SK-N-SH treated with all-trans-retinoic acid at 6 μM for 48 hours (cell line): ENCODE results near the gene OTX2.

ENCODE experiments used
- ATAC-seq: fragments of 200-7000 bp; cut with Tn5 transposase; 3 replicates; pipeline ENCODE4 v1.9.1; 2020; ENCODE audit warnings: mild to moderate bottlenecking, moderate library complexity
- ARNTL ChIP-seq: fragments of 450-650 bp; formaldehyde crosslinking; IDR thresholded peaks from 2 replicates; pipeline ENCODE4 v1.5.0; 2020; ENCODE audit warnings: low read depth, mild to moderate bottlenecking, moderate library complexity, borderline replicate concordance
- BACH2 ChIP-seq: fragments of 250-450 bp; sonication (Bioruptor Pico); IDR thresholded peaks from 2 replicates; pipeline ENCODE4 v1.9.0; 2021; ENCODE audit warnings: mild to moderate bottlenecking, borderline replicate concordance
- CREB5 ChIP-seq: fragments of 250-450 bp; sonication (Bioruptor Pico); IDR thresholded peaks from 2 replicates; pipeline ENCODE4 v1.5.1; 2020; ENCODE audit warnings: low read depth, mild to moderate bottlenecking, moderate library complexity
- CSDC2 ChIP-seq: fragments of 250-450 bp; sonication (Bioruptor Pico); IDR thresholded peaks from 2 replicates; pipeline ENCODE4 v1.5.0; 2020; ENCODE audit warnings: mild to moderate bottlenecking, moderate library complexity
- ESRRG ChIP-seq: fragments of 250-450 bp; sonication (Bioruptor Pico); IDR thresholded peaks from 2 replicates; pipeline ENCODE4 v1.6.1; 2021; ENCODE audit warnings: mild to moderate bottlenecking
- GLIS3 ChIP-seq: fragments of 250-450 bp; sonication (Bioruptor Pico); IDR thresholded peaks from 2 replicates; pipeline ENCODE4 v1.5.0; 2020; ENCODE audit warnings: mild to moderate bottlenecking, moderate library complexity
- ISL1 ChIP-seq: fragments of 250-450 bp; sonication (Bioruptor Pico); IDR thresholded peaks from 2 replicates; pipeline ENCODE4 v2.1.2; 2022; ENCODE audit warnings: mild to moderate bottlenecking, moderate library complexity
- OSR1 ChIP-seq: fragments of 250-450 bp; sonication (Bioruptor Pico); IDR thresholded peaks from 2 replicates; pipeline ENCODE4 v1.8.0; 2022; ENCODE audit warnings: moderate library complexity, mild to moderate bottlenecking, inconsistent platforms
- PATZ1 ChIP-seq: fragments of 250-450 bp; sonication (Bioruptor Pico); IDR thresholded peaks from 2 replicates; pipeline ENCODE4 v1.8.0; 2020; ENCODE audit warnings: mild to moderate bottlenecking, moderate library complexity, borderline replicate concordance
- POU6F1 ChIP-seq: fragments of 250-450 bp; sonication (Bioruptor Pico); IDR thresholded peaks from 2 replicates; pipeline ENCODE4 v1.8.0; 2021; ENCODE audit warnings: low read depth, mild to moderate bottlenecking, moderate library complexity, borderline replicate concordance
- PPARA ChIP-seq: fragments of 250-450 bp; sonication (Bioruptor Pico); IDR thresholded peaks from 2 replicates; pipeline ENCODE4 v1.5.0; 2020; ENCODE audit warnings: mild to moderate bottlenecking, borderline replicate concordance
- RARB ChIP-seq: fragments of 250-450 bp; sonication (Bioruptor Pico); IDR thresholded peaks from 2 replicates; pipeline ENCODE4 v1.8.0; 2021; ENCODE audit warnings: mild to moderate bottlenecking, moderate library complexity
- SNAI2 ChIP-seq: fragments of 250-450 bp; sonication (Bioruptor Pico); IDR thresholded peaks from 2 replicates; pipeline ENCODE4 v1.5.0; 2020; ENCODE audit warnings: mild to moderate bottlenecking, moderate library complexity
- TCF4 ChIP-seq: fragments of 250-450 bp; sonication (Bioruptor Pico); IDR thresholded peaks from 2 replicates; pipeline ENCODE4 v1.8.0; 2021; ENCODE audit warnings: mild to moderate bottlenecking, moderate library complexity, borderline replicate concordance
- TOX ChIP-seq: fragments of 250-450 bp; sonication (Bioruptor Pico); IDR thresholded peaks from 2 replicates; pipeline ENCODE4 v1.8.0; 2021; ENCODE audit warnings: mild to moderate bottlenecking, moderate library complexity, borderline replicate concordance
- ZC3H10 ChIP-seq: fragments of 250-450 bp; sonication (Bioruptor Pico); IDR thresholded peaks from 2 replicates; pipeline ENCODE4 v1.5.1; 2021; ENCODE audit warnings: mild to moderate bottlenecking, moderate library complexity
- ZFP3 ChIP-seq: fragments of 250-450 bp; sonication (Bioruptor Pico); IDR thresholded peaks from 2 replicates; pipeline ENCODE4 v1.5.0; 2020; ENCODE audit warnings: mild to moderate bottlenecking, moderate library complexity
- ZFP30 ChIP-seq: fragments of 450-650 bp; formaldehyde crosslinking; IDR thresholded peaks from 2 replicates; pipeline ENCODE4 v1.5.0; 2022; ENCODE audit warnings: mild to moderate bottlenecking, moderate library complexity
- ZNF565 ChIP-seq: fragments of 450-650 bp; formaldehyde crosslinking; conservative IDR thresholded peaks from 2 replicates; pipeline ENCODE4 v1.5.0; 2020; ENCODE audit warnings: low read depth, mild to moderate bottlenecking, moderate library complexity
- ZNF70 ChIP-seq: fragments of 450-650 bp; formaldehyde crosslinking; IDR thresholded peaks from 2 replicates; pipeline ENCODE4 v1.5.0; 2020; ENCODE audit warnings: mild to moderate bottlenecking, moderate library complexity
- ZNF8 ChIP-seq: fragments of 450-650 bp; formaldehyde crosslinking; IDR thresholded peaks from 2 replicates; pipeline ENCODE4 v1.5.0; 2020; ENCODE audit warnings: mild to moderate bottlenecking, moderate library complexity
- TF ChIP-seq, protein P1 (sequence below): fragments of 250-450 bp; sonication (Bioruptor Pico); IDR thresholded peaks from 2 replicates; pipeline ENCODE4 v1.5.1; 2021; ENCODE audit warnings: mild to moderate bottlenecking, moderate library complexity
- TF ChIP-seq, protein P2 (sequence below): fragments of 250-450 bp; sonication (Bioruptor Pico); IDR thresholded peaks from 2 replicates; pipeline ENCODE4 v1.5.0; 2020; ENCODE audit warnings: mild to moderate bottlenecking, moderate library complexity

Gene OTX2

GRCh38 chr14:56805201-56805991 lies 4.9 kb downstream of the OTX2 start (continued):
- no peak for TF ChIP-seq BACH2 (CRISPR knock-in tag)

DNA sequence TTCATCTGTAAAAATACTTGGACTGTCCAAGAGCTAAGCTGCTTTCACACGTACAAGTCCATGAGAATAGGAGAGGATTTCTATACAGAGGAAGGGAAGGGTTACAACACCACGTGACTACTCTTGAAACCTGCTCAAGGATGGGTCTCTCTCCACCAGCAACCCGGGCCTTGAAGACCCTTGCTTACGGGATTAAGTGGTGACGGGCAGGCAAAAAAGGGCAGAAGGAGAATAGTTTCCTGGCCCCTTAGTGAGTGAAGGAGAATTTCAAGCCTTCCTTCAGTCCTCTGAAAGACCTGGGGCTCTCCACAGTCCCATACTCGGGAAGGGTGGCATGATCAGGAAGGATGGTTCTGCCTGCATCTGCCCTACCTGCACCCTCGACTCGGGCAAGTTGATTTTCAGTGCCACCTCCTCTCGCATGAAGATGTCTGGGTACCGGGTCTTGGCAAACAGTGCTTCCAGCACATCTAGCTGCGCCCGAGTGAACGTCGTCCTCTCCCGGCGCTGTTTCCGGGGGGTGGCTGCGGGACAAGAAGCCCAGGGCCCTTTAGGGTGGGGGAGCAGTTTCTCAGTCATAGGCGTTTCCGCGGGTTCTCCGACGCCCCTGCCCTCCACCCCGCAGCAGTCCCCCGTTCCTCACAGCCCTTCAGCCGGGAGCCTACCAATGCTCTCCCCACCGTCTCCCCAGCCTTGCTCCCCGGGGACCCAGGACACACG lies 6.3 kb downstream of the OTX2 start:
- TF ChIP-seq TCF4 (CRISPR knock-in tag) (no peak), ZFP30 (no peak), OSR1 (CRISPR knock-in tag) (no peak), PPARA (CRISPR knock-in tag) (no peak), BACH2 (CRISPR knock-in tag) (no peak), ARNTL (no peak), ZNF70 (CRISPR knock-in tag) (no peak), ZNF8 (no peak), CREB5 (CRISPR knock-in tag) (no peak), PATZ1 (no peak), ESRRG (CRISPR knock-in tag) (no peak), TOX (CRISPR knock-in tag) (no peak), ZC3H10 (CRISPR knock-in tag) (no peak), ZNF565 (CRISPR knock-in tag) (no peak), SNAI2 (no peak), GLIS3 (no peak), ISL1 (CRISPR knock-in tag) (no peak)
- TF ChIP-seq, all 23 proteins: peak for 0
- no peak for ATAC-seq

- ATAC-seq: no peak
- TF ChIP-seq, protein P1, sequence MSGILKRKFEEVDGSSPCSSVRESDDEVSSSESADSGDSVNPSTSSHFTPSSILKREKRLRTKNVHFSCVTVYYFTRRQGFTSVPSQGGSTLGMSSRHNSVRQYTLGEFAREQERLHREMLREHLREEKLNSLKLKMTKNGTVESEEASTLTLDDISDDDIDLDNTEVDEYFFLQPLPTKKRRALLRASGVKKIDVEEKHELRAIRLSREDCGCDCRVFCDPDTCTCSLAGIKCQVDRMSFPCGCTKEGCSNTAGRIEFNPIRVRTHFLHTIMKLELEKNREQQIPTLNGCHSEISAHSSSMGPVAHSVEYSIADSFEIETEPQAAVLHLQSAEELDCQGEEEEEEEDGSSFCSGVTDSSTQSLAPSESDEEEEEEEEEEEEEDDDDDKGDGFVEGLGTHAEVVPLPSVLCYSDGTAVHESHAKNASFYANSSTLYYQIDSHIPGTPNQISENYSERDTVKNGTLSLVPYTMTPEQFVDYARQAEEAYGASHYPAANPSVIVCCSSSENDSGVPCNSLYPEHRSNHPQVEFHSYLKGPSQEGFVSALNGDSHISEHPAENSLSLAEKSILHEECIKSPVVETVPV (CRISPR knock-in tag): no peak
- TF ChIP-seq OSR1 (CRISPR knock-in tag) (no peak), PATZ1 (no peak), PPARA (CRISPR knock-in tag) (no peak), ZFP3 (CRISPR knock-in tag) (no peak), ZNF70 (CRISPR knock-in tag) (no peak), SNAI2 (no peak), RARB (CRISPR knock-in tag) (no peak), POU6F1 (CRISPR knock-in tag) (no peak), ZC3H10 (CRISPR knock-in tag) (no peak), CSDC2 (CRISPR knock-in tag) (no peak), BACH2 (CRISPR knock-in tag) (no peak), TOX (CRISPR knock-in tag) (no peak), TCF4 (CRISPR knock-in tag) (no peak), ZFP30 (no peak)
- TF ChIP-seq, protein P2, sequence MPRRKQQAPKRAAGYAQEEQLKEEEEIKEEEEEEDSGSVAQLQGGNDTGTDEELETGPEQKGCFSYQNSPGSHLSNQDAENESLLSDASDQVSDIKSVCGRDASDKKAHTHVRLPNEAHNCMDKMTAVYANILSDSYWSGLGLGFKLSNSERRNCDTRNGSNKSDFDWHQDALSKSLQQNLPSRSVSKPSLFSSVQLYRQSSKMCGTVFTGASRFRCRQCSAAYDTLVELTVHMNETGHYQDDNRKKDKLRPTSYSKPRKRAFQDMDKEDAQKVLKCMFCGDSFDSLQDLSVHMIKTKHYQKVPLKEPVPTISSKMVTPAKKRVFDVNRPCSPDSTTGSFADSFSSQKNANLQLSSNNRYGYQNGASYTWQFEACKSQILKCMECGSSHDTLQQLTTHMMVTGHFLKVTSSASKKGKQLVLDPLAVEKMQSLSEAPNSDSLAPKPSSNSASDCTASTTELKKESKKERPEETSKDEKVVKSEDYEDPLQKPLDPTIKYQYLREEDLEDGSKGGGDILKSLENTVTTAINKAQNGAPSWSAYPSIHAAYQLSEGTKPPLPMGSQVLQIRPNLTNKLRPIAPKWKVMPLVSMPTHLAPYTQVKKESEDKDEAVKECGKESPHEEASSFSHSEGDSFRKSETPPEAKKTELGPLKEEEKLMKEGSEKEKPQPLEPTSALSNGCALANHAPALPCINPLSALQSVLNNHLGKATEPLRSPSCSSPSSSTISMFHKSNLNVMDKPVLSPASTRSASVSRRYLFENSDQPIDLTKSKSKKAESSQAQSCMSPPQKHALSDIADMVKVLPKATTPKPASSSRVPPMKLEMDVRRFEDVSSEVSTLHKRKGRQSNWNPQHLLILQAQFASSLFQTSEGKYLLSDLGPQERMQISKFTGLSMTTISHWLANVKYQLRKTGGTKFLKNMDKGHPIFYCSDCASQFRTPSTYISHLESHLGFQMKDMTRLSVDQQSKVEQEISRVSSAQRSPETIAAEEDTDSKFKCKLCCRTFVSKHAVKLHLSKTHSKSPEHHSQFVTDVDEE (CRISPR knock-in tag): no peak
These were observed 8.4 kb downstream of the OTX2 start for GRCh38 chr14:56801920-56802319.
